Measurements from ENCODE around the gene ASAP3. TPM values are rescaled to one million over a fixed set of nuclear protein-coding genes. Genes with fewer than 3 reads are reported as not detected.
A peak's percentile ranks its signal among the peaks of the same experiment; 100 is the strongest.

The ASAP3 gene
- total and polyA plus RNA-seq, 2 of the 13 experiments (the other 11 are each of a cell fraction or from before 2014, with no cell fraction given): 32.6 to 37.0 TPM

DNA sequence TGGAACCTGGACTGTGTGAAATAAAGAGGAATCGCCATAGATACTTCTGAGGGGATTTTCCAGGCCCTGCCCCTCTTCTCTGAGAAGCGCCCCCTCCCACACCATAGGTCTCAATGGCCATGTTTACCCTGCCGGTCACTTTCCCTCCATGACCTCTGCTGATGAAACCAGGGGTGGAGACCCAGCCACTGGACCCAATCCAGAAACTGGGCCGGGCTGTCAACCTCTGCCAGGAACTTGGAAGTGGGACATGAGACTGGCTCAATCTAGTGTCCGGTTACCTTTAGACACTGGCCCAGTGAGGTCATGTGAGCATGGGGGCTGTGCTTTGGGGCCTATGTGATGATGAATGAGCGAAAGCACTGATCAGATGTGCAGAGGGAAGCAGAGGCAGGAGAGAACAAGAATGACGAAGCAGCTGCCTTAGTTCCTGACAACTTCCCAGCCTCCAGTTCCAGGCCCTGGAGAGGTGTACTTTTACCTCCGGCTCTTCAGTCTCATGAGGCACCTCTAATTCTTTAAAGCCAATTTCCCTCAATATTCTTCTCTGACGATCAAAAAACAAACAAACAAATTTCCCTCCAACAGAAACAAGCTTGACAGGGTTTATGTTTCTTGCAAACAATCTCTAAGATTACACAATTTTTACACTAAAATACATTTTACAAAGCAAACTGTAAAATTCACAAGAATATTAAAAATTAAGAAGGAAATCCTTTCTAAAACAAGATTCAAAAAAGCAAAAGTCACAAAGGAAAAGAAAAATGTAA, 4.9 kb downstream of the ASAP3 start (continued):
- TF ChIP-seq SKI (IDR thresholded peaks at IDR 0.05; ENCODE audit: partially characterized antibody) (peak; percentile 83), ATAD3A (CRISPR knock-in tag; IDR thresholded peaks at IDR 0.05) (no peak), ZNF672 (CRISPR knock-in tag; IDR thresholded peaks at IDR 0.05) (no peak), HCFC1 (IDR thresholded peaks at IDR 0.05; ENCODE audit: low read depth, low read length) (no peak), ZNF878 (CRISPR knock-in tag; IDR thresholded peaks at IDR 0.05) (no peak), KLF6 (CRISPR knock-in tag; IDR thresholded peaks at IDR 0.05) (peak; percentile 69; the same call in 1 of the 2 replicates), JUND (CRISPR knock-in tag; IDR thresholded peaks at IDR 0.05) (no peak), KLF12 (CRISPR knock-in tag; IDR thresholded peaks at IDR 0.05; ENCODE audit: borderline replicate concordance) (no peak), ZNF367 (CRISPR knock-in tag; IDR thresholded peaks at IDR 0.05; ENCODE audit: borderline replicate concordance) (no peak), ZNF143 (CRISPR knock-in tag; IDR thresholded peaks at IDR 0.05) (no peak), ZNF678 (CRISPR knock-in tag; IDR thresholded peaks at IDR 0.05) (no peak), MEIS1 (CRISPR knock-in tag; IDR thresholded peaks at IDR 0.05; ENCODE audit: borderline replicate concordance) (peak; percentile 79; the same call in 1 of the 2 replicates), ZNF75D (CRISPR knock-in tag; IDR thresholded peaks at IDR 0.05; ENCODE audit: borderline replicate concordance) (no peak), KLF13 (CRISPR knock-in tag; IDR thresholded peaks at IDR 0.05) (no peak), ZNF749 (CRISPR knock-in tag; IDR thresholded peaks at IDR 0.05; ENCODE audit: borderline replicate concordance) (peak; percentile 52; the same call in 1 of the 2 replicates), ZNF552 (CRISPR knock-in tag; IDR thresholded peaks at IDR 0.05; ENCODE audit: borderline replicate concordance) (no peak), TCF12 (IDR thresholded peaks at IDR 0.05) (no peak), TCF12 (CRISPR knock-in tag; IDR thresholded peaks at IDR 0.05) (0 out of 2 replicates have a peak, but pooled peaks have one; percentile 43), KLF16 (CRISPR knock-in tag; IDR thresholded peaks at IDR 0.05) (peak in 1 of 2 experiments; percentile 61; a peak in 1 of 4 replicates), TSC22D2 (CRISPR knock-in tag; IDR thresholded peaks at IDR 0.05; ENCODE audit: borderline replicate concordance) (no peak), ZMYM3 (CRISPR knock-in tag; IDR thresholded peaks at IDR 0.05) (peak; percentile 68; the same call in 1 of the 2 replicates), RFX3 (CRISPR knock-in tag; IDR thresholded peaks at IDR 0.05) (no peak)
- TF ChIP-seq, protein P1, sequence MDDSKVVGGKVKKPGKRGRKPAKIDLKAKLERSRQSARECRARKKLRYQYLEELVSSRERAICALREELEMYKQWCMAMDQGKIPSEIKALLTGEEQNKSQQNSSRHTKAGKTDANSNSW (CRISPR knock-in tag; IDR thresholded peaks at IDR 0.05; ENCODE audit: borderline replicate concordance): no peak
- TF ChIP-seq, protein P2, sequence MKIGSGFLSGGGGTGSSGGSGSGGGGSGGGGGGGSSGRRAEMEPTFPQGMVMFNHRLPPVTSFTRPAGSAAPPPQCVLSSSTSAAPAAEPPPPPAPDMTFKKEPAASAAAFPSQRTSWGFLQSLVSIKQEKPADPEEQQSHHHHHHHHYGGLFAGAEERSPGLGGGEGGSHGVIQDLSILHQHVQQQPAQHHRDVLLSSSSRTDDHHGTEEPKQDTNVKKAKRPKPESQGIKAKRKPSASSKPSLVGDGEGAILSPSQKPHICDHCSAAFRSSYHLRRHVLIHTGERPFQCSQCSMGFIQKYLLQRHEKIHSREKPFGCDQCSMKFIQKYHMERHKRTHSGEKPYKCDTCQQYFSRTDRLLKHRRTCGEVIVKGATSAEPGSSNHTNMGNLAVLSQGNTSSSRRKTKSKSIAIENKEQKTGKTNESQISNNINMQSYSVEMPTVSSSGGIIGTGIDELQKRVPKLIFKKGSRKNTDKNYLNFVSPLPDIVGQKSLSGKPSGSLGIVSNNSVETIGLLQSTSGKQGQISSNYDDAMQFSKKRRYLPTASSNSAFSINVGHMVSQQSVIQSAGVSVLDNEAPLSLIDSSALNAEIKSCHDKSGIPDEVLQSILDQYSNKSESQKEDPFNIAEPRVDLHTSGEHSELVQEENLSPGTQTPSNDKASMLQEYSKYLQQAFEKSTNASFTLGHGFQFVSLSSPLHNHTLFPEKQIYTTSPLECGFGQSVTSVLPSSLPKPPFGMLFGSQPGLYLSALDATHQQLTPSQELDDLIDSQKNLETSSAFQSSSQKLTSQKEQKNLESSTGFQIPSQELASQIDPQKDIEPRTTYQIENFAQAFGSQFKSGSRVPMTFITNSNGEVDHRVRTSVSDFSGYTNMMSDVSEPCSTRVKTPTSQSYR (CRISPR knock-in tag; IDR thresholded peaks at IDR 0.05; ENCODE audit: borderline replicate concordance): peak; percentile 61; the same call in 1 of the 2 replicates
- TF ChIP-seq, protein P3, sequence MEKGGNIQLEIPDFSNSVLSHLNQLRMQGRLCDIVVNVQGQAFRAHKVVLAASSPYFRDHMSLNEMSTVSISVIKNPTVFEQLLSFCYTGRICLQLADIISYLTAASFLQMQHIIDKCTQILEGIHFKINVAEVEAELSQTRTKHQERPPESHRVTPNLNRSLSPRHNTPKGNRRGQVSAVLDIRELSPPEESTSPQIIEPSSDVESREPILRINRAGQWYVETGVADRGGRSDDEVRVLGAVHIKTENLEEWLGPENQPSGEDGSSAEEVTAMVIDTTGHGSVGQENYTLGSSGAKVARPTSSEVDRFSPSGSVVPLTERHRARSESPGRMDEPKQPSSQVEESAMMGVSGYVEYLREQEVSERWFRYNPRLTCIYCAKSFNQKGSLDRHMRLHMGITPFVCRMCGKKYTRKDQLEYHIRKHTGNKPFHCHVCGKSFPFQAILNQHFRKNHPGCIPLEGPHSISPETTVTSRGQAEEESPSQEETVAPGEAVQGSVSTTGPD (CRISPR knock-in tag; IDR thresholded peaks at IDR 0.05): peak; percentile 64; the same call in 1 of the 2 replicates
- TF ChIP-seq, protein P4, sequence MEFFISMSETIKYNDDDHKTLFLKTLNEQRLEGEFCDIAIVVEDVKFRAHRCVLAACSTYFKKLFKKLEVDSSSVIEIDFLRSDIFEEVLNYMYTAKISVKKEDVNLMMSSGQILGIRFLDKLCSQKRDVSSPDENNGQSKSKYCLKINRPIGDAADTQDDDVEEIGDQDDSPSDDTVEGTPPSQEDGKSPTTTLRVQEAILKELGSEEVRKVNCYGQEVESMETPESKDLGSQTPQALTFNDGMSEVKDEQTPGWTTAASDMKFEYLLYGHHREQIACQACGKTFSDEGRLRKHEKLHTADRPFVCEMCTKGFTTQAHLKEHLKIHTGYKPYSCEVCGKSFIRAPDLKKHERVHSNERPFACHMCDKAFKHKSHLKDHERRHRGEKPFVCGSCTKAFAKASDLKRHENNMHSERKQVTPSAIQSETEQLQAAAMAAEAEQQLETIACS (CRISPR knock-in tag; IDR thresholded peaks at IDR 0.05): no peak

Data from HepG2 (cell line).